ENCODE data around the gene ANKFN1. TPM values are rescaled to one million over a fixed set of nuclear protein-coding genes. Genes with fewer than 3 reads are reported as not detected.

Gene ANKFN1
- total RNA-seq, 4 donors from 2014 or later, result 0.40 TPM; not detected in 3

GRCh38 chr17:56532926-56533325, 379.7 kb downstream of the ANKFN1 start:
- H3K27me3 ChIP-seq, result peaks cover 0 to 11% (median 0%) of the 10 kb centered on the region in 4 donors
- no peaks in the 10 kb centered on the region for H3K4me1 ChIP-seq
- H3K27ac ChIP-seq (replicated peaks in 1 of 4), result no peak overlapping the region
- H3K4me3 ChIP-seq, result no peak overlapping the region
- no peaks in the 10 kb centered on the region for H3K36me3 ChIP-seq
- H3K9me3 ChIP-seq, result no peaks in the 10 kb centered on the region
- 74% methylated on average over 5 of the region's 5 CpGs for WGBS
- TF ChIP-seq POLR2AphosphoS5 (IDR thresholded peaks at IDR 0.05), result no peak
- TF ChIP-seq POLR2A (IDR thresholded peaks at IDR 0.05; ENCODE audit: low read depth), result no peak
- TF ChIP-seq CTCF (IDR thresholded peaks at IDR 0.05), result no peak
- intact Hi-C loops (cut with DNase I), result no loop called here
- no peak for DNase-seq (ENCODE audit: extremely low spot score)

GRCh38 chr17:56536766-56537165, 383.5 kb downstream of the ANKFN1 start:
- Histone ChIP-seq H3K36me3 (no peaks in the 10 kb centered on the region), H3K27ac (replicated peaks in 1 of 4) (no peak overlapping the region), H3K9me3 (no peaks in the 10 kb centered on the region), H3K4me1 (no peaks in the 10 kb centered on the region), H3K4me3 (no peak overlapping the region), H3K27me3 (peaks cover 0 to 11% (median 0%) of the 10 kb centered on the region in 4 donors)
- no peak for DNase-seq (ENCODE audit: extremely low spot score)
- WGBS, result 60% methylated on average over 1 of the region's 1 CpG
- intact Hi-C loops (cut with DNase I), result no loop called here
- TF ChIP-seq POLR2A (IDR thresholded peaks at IDR 0.05; ENCODE audit: low read depth) (no peak), CTCF (IDR thresholded peaks at IDR 0.05) (no peak), POLR2AphosphoS5 (IDR thresholded peaks at IDR 0.05) (no peak), EP300 (IDR thresholded peaks at IDR 0.05) (no peak)

- Histone ChIP-seq H3K4me3 (no peak overlapping the region), H3K9me3 (no peaks in the 10 kb centered on the region), H3K27me3 (no peaks in the 10 kb centered on the region), H3K27ac (replicated peaks in 1 of 4) (no peak overlapping the region), H3K4me1 (no peaks in the 10 kb centered on the region), H3K36me3 (no peaks in the 10 kb centered on the region)
- no peak for DNase-seq (ENCODE audit: extremely low spot score)
- intact Hi-C loops (cut with DNase I), result no loop called here
- WGBS, result 32% methylated on average over 5 of the region's 5 CpGs
- TF ChIP-seq POLR2AphosphoS5 (IDR thresholded peaks at IDR 0.05), result no peak
- TF ChIP-seq CTCF (IDR thresholded peaks at IDR 0.05), result no peak
- no peak for TF ChIP-seq POLR2A (IDR thresholded peaks at IDR 0.05; ENCODE audit: low read depth)
- no peak for TF ChIP-seq EP300 (IDR thresholded peaks at IDR 0.05)
Observed at GRCh38 chr17:56540836-56541235, 387.6 kb downstream of the ANKFN1 start.

- TF ChIP-seq EP300 (IDR thresholded peaks at IDR 0.05) (no peak), POLR2AphosphoS5 (IDR thresholded peaks at IDR 0.05) (no peak), POLR2A (IDR thresholded peaks at IDR 0.05; ENCODE audit: low read depth) (no peak), CTCF (IDR thresholded peaks at IDR 0.05) (no peak)
- Histone ChIP-seq H3K36me3 (no peaks in the 10 kb centered on the region), H3K27me3 (no peaks in the 10 kb centered on the region), H3K27ac (replicated peaks in 1 of 4) (no peak overlapping the region), H3K9me3 (no peaks in the 10 kb centered on the region), H3K4me3 (no peak overlapping the region), H3K4me1 (no peaks in the 10 kb centered on the region)
- intact Hi-C loops (cut with DNase I), result no loop called here
- DNase-seq (ENCODE audit: extremely low spot score), result no peak
- 50% methylated on average over 3 of the region's 3 CpGs for WGBS
Observed at GRCh38 chr17:56543280-56543679, 390.0 kb downstream of the ANKFN1 start.

GRCh38 chr17:56545106-56545505, 391.8 kb downstream of the ANKFN1 start:
- TF ChIP-seq POLR2AphosphoS5 (IDR thresholded peaks at IDR 0.05) (no peak), POLR2A (IDR thresholded peaks at IDR 0.05; ENCODE audit: low read depth) (no peak), EP300 (IDR thresholded peaks at IDR 0.05) (no peak), CTCF (IDR thresholded peaks at IDR 0.05) (no peak)
- no peaks in the 10 kb centered on the region for H3K9me3 ChIP-seq
- no peak for DNase-seq (ENCODE audit: extremely low spot score)
- no peaks in the 10 kb centered on the region for H3K4me1 ChIP-seq
- no peak overlapping the region for H3K27ac ChIP-seq (replicated peaks in 1 of 4)
- intact Hi-C loops (cut with DNase I), result no loop called here
- H3K36me3 ChIP-seq, result no peaks in the 10 kb centered on the region
- H3K27me3 ChIP-seq, result no peaks in the 10 kb centered on the region
- H3K4me3 ChIP-seq, result no peak overlapping the region
- 41% methylated on average over 2 of the region's 2 CpGs for WGBS
